OCI-M2 (cell line): ENCODE results near the gene PRICKLE4.

ENCODE experiments used
- DNase-seq: peaks from one replicate; lab custom pipeline; 2025; ENCODE audit not compliant: unreplicated experiment; lab: John Stamatoyannopoulos, UW

PRICKLE4 gene

GRCh38 chr6:41836022-41836659, 55.6 kb downstream of the PRICKLE4 start:
- DNase-seq = no peak

GRCh38 chr6:41836660-41837052, 56.1 kb downstream of the PRICKLE4 start:
- no peak for DNase-seq
